Inferior parietal cortex (tissue), 1 donor: Measurements from ENCODE around the gene FGGY.
"Not testable (repeated sequence)": the region's sequence is repeated elsewhere in the genome, so short reads cannot be mapped to it uniquely, and the experiment has no call there.

ENCODE experiments used
- DNase-seq: peaks from one replicate; pipeline ENCODE4 v3.0.0-alpha.2; 2016; ENCODE audit errors: extremely low spot score

The FGGY gene

DNA sequence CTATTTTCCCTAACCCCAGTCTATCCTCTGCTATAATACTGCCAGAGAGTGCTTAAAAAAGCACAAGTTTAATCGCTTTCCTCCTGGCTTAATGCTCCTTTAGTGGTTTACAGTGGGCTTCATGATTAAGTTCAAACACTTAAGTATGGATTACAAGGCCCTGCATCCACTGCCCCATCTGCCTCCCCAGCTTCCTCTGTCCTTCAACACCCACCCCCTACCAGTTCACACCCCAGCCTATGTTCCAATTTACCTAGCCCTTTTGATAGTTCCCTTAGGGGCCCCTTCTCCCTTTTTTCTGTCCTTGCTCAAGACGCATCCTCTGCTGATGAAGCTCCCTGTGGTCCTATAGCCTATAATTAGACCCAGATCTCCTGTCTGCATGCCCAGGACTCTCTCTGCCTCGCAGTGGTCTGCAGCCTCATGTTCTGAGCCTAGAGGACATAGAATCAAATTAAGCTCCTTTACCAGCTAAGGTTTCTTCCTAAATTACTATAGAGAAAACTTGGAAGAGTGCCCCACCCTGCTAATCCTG lies 212.5 kb downstream of the FGGY start:
- no peak for DNase-seq

DNA sequence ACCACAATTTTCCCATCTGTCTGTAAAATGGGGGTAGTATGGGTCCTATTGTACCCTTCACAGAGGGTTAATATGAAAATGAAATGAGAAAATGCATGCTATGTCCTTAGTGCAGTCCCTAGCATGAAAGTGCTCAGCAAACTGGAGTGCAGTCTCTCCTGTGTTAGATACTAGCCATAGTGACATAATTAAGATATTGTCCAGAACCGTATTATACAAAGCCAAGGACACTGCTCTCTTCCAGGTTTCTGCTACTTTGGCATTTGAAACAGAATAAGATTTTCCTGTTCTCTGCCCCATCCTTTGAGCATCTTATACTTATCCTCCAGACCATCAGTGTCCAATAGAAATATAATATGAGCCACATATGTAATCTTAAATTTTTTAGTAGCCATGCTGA lies 213.4 kb downstream of the FGGY start:
- no peak for DNase-seq

DNA sequence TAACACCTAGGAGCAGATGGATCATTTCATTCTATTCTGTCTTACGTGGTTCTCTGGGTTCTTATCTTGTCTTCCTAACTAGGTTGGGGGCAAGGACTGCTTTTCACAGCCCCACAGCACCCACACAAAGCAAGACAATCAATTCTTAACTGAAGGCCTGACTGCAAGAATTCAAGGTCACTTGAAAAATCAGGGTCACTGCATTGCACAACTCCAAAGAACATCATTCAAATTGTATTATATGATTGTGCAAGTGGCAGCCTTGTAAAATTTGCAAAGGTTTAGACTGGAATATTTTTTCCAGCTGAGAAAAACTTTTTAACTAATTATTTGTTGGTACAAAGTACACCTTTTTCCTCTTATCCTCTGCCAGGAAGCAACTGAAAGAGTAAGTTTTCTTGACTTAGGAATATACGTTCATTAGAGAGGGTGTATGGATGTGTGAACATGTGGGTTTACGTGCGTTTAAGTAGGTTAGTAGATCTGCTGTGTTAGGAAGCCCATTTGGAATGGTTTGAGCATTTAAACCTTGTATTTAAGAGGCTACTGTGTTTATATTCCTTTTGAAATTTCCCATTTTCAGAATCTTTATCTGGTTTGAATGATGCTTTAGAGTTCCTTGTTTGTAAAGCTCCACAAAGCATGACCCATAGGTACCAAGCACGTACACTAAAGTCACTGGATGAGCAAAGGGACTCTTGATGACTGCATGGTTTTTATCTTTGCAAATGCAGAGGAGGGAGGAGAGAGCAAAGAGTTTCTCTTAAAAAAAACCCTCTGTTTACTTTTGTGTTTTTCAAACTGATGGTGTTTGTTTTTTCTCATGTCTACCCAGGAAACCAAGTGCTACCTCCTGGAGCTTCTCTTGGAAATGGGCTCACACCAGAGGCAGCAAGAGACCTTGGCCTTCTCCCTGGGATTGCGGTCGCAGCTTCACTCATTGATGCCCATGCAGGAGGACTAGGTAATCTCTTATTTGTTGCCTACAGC lies 214.9 kb downstream of the FGGY start:
- no peak for DNase-seq

DNA sequence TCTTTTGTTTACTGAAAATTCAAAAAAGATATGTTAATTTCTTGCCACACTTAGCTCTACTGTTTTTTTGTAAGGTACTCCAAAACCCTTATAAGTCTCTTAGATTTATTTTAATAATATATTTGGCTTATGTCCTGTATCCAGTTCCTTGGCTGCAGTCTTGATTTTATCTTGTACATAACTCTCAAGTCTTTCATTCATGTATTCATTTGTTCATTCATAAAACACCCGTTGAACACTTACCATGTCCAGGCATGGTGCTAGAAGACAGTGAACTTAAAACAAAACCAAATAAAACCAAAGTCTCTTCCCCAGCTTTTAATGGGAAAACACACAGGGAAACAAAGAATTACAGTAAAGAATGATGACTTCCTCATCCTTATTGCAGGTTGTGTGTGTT lies 215.8 kb downstream of the FGGY start:
- DNase-seq = no peak

DNA sequence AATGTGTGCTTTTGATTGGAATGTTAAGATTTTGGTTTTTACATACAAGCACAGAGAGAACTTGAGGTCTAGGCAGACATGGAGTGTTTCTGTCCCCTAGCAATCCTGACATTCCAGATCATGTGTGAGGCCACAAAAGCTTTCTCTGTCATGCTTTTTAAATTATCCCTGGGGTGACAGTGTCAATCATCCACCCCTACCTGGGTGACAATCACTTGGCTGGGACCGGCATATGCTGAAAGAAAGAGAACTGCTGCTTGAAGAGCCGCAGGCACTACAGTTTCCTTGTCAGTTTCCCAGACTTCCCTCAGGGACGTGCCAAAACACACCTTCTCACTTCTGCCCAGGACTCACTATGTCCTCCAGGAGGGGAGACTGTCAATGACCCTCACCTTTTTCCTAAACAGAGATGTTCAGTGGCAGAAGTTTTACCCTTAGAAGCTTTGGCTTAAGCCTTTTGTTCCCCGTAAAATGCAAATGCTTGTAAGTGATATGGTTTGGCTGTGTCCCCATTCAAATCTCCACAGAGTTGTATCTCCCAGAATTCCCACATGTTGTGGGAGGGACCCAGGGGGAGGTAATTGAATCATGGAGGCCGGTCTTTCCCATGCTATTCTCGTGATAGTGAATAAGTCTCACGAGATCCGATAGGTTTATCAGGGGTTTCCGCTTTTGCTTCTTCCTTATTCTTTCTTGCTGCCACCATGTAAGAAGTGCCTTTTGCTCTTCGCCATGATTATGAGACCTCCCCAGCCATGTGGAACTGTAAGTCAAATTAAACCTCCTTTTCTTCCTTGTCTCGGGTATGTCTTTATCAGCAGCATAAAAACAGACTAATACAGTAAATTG lies 217.4 kb downstream of the FGGY start:
- DNase-seq = no peak

DNA sequence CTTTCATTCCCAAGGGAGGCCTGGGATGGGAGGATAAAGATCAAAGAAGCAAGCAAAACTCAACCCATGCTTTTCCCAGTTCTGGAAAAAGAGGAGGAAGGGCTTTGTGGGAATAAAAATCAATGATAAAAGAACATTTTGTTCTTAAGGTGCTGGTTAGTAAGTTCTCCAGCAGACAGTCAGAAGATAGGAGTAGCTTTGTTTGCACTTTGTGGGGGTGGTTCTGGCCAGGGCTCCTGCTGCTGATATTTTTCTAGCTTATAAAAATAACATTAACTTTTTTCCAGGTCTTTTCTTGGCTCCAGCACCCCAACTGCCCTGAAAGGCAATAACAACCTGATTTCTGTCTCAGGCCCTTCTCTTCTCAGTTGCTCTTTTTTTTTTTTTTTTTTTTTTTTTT lies 220.0 kb downstream of the FGGY start:
- DNase-seq = no peak

DNA sequence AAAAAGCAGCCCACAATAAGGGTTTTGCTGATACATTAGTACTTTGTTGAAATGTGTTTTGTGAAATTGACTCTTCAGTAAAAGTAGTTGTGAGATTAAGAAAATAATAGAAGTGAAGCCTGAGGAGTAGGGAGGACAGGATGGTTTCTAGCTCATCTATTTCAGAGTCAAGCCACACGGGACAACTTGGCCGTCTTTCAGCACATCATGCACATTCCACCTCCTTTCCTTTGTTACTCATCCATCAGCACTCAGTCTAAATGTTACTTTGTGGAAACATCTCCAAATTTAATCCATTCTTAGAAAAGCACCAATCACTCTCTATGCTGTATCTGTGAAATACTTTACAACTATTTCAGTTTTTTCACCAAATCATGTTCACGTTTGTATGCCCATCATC lies 223.3 kb downstream of the FGGY start:
- DNase-seq = no peak

DNA sequence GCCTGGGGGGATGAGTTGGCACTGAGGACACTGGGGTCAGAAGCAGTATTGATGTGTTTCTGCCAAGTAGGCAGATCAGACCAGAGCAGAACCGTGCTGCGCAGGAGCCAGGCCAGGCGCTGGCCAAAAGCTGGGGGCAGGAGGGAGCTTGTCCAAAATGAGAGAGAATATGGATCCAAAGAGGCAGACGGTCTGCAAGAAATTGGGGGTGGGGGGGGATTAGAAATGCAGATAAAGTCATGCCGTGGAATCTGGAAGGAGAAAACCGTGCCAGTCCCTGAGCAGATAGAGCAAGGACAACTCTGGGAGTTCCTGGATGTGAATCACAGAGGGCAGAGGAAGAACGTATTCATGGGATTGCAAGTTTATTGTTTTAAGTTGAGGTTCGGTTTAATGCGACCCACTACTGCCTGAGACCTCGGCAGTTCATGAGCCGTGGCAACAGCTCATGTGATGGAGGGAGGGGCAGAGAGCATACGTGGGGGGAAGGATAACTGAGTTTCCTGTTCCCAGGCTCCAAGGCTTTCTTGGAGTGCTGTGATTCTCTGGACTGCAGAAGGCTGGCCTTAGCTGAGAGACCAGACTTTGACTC lies 224.0 kb downstream of the FGGY start:
- no peak for DNase-seq

DNA sequence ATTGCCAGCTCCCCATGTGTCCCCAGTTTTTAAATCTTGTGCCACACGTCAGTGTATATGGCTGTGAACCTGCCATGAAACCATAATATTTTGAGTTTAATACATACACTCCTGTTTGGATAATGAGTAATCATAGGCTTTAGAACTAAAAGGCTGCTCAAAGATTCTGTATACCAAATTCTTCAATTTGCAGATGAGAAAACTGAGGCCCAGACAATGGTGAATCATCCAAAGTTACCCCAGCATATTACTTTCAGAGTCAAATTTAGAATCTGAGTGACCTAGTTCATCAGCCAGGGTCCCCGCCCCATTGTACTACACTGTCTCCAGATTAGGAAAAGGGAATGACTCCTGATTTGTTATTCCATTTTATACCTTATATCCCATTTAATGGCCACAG lies 224.6 kb downstream of the FGGY start:
- no peak for DNase-seq

DNA sequence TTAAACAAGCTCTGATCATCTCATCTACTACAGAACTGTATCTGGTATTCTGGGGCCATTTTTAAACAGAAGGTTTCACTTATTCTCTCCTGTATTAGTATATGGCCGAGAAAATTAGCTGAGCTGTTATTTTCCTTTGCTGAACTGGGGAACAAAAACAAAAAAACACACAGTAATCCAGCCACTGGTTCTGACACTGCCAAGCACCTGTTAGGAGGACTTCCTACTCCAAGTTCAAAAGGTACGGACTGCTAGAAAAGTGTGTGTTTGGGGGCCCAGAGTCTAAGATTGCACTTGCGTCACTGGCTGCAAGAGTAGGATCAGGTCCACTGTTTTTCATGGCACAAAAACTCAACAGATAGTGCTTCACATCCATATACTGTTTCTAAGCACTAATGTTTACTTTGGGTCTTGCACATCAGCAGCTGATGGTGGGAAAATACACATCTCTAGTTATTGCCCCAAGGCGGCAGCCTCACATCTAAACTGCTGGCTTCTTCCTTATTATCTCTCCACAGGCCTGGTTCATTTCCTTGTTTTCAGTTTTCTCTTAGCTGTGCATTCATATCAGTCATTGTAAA lies 226.1 kb downstream of the FGGY start:
- DNase-seq = no peak

DNA sequence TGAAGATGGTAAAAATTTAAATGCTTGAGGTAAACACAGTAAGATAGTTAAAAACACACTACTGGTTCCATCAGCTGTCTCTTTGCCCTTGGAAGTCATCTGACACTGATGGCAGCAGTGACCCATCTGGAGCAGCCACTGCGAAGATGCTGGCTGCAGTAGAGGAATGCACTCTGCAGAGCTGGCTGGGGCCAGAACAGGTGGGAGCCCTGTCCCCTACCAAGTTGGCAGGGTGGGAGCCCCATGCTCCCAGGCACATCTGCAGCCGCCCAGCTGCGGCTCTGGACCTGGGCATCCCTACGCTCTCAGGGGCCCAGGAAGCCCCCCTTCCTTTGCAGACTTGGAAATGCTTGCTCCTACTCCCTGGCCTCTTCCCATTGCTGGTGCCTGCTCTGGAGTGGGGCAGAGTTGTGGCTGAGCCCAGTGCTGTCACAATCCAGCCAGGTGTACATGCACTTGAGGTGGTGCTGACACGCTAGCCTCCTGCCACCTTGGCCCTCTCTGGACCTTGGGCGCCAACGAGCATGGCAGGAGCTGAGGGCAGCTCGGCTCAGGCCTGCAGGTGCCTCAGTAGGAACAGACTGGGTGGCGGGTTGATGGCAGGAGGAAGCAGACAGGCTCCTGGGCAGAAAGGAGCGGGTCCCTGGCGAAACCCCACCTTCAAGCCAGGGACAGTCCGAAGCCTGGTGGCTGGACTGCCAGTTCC lies 227.0 kb downstream of the FGGY start:
- no peak for DNase-seq

DNA sequence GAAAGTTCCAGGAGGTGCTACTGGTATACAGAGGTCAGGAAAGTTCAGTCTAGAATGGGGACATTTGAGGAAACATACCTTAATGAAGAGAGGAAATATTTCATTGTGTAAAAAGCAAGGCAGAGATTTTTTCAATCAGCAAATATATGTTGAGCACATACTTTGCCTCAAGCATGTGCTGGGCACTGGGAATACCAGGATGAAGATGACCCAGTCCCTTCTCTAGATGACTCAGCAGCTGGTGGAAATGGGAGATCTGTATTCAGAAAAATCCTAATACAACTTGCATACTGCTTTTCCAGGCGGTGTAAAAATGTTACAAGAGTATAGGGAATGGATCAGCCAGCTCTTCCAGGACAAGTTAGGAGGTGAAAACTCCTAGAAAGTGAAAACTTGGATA lies 229.3 kb downstream of the FGGY start:
- DNase-seq = no peak

DNA sequence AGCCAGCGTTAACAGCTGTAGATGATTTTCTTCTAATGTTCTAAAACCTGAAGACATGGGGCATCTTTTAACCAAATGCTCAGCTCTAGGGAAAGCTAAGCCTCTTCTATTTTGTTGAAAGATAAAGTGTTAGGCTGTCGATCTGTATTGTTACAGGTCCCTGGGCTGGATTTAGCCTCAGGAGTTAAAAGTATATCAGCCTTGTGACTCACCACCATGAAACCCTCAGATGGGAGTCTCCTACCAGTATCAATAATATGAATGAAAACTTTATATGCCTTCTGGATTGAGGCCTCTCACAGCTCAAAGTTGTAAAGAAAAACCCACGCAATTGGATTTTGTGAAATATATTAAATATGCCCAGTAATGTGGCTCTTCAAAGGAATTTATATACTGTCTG lies 231.6 kb downstream of the FGGY start:
- DNase-seq = no peak

DNA sequence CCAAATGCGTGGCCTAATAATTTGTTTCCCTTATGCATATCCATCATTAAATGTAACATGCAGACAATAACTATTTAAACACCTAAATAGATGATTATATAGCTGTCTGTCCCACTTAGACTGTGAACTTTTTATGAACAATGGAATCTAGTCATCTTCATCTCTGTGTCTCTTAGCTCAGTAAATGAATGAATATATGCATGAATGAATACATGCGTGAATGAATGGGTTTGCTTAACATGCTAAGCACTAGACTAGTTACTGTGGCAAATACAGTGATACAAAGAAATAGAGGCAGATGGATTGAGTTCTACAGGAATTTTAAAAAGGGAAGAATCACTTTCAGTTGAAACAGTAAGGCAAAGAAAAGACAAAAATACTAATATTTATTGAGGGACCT lies 232.0 kb downstream of the FGGY start:
- no peak for DNase-seq

DNA sequence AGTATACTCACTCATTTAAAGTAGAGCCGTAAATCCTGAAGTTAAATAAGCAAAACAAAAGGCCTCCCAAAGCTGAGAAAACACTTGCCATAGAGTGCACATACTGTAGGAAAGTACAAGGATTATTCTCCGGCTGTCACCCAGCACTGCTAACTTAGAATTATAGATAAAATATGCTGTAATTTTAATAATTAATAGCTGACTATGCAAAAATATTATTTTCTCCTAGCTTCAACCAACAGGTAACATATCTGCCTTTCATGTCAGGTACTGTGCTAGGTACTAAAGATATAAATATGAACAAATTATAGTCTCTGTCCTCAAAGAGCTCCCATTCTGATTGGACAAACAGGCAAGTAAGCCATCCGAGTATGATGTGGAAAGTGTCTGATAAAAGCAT lies 233.2 kb downstream of the FGGY start:
- DNase-seq = no peak

DNA sequence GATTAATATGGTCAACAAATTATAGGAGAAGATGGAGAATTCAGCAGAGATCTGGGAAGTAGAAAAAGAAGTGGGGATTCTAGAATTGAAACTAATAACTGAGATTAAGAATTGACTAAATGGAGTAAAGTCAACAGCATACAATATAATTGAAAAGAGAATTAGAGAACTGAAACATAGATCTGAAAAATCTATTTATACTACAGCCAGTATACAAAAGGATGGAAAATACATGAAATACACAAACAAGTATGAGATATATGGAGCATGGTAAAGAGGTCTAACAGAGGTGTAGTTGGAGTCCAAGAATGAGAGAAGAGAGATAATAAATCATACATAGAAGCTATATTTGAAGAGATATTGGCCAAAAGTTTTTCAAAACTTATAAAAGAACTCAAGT lies 235.2 kb downstream of the FGGY start:
- DNase-seq = no peak

DNA sequence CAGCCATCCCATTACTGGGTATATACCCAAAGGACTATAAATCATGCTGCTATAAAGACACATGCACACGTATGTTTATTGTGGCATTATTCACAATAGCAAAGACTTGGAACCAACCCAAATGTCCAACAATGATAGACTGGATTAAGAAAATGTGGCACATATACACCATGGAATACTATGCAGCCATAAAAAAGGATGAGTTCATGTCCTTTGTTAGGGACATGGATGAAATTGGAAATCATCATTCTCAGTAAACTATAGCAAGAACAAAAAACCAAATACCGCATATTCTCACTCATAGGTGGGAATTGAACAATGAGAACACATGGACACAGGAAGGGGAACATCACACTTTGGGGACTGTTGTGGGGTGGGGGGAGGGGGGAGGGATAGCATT lies 241.6 kb downstream of the FGGY start:
- not testable (repeated sequence) for DNase-seq

DNA sequence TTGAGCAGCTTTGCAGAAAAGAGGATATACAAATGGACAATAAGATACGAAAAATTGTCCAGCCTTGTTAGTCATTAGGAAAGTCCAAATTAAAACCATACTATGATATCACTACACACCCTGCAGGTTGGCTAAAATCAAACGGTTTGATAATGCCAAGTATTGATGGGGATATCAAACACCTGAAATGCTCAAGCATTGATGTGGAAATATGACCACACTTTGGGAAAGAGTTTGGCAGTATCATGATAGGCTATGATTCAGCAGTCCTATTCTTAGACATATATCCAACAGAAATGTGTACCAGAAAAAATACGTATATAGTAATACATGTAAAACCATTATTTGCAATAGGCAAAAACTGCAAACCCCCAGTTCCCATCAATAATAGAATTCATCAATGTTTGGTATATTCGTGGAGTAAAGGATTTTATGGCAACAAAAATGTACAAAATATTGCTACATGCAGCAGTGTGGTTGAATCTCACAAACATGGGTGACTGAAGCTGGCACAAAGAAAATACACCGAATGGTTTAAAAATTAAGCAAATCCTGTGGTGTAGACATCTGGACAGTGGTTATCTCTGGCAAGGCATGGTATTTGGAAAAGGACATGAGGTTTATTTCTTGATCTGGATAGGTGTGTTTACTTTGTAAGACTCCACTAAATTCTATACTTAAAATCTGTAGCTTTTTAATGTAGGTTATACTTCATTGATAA lies 243.2 kb downstream of the FGGY start:
- DNase-seq = no peak

DNA sequence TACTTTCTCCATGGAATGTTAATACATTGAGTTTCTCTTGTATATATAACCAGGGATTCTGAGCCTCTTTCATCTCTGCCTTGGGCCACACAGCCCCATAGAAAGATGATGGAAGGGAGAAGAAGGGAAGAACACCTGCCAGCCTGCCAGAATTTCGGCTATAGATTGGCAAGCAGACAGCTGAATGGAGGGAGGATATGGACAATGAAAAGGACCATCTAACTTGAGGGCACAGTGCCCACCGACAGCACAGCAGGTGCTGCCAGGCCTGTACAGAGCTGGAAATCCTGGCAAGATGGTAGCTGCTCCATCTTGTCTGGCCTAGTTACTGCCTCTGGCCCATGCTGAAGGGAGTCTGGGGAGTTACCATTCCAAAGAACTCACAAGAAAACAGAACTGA lies 244.3 kb downstream of the FGGY start:
- DNase-seq = no peak

DNA sequence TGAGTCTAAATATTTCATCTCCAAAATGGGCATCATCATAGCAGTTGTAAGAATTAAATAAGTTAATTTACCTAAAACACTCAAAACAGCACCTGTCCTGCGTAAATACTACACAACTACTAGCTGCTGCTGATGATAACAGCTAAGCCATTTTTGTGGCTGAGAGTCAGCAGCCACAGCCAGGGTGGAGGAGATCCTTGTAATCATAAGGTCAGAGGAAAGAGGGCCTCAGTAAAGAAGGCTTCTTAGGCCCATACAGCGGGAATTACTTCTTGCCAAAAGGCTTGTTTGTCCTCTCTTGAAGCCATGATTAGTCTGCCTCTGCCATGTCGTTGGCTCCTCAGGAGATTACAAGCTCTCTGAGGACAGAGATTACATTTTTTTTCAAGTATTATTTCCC lies 245.0 kb downstream of the FGGY start:
- no peak for DNase-seq
